Dendritic cell treated with granulocyte-macrophage colony-stimulating factor and Interleukin-4, amounts not matched to agents 40 ng/mL and 50 ng/mL, for 4 days (primary cell): ENCODE results near the gene KCNG3.
"Not testable (repeated sequence)": the region's sequence is repeated elsewhere in the genome, so short reads cannot be mapped to it uniquely, and the experiment has no call there.

ENCODE experiments used
- H3K27ac Mint-ChIP-seq: one replicate; pipeline ENCODE4 v1.8.0; 2022; ENCODE audit warnings: mild to moderate bottlenecking, mixed read lengths
- H3K27me3 Mint-ChIP-seq: one replicate; pipeline ENCODE4 v1.8.0; 2022; ENCODE audit warnings: mild to moderate bottlenecking, mixed read lengths
- H3K36me3 Mint-ChIP-seq: one replicate; pipeline ENCODE4 v1.8.0; 2022; ENCODE audit warnings: low read depth, mixed read lengths
- H3K4me1 Mint-ChIP-seq: one replicate; pipeline ENCODE4 v1.8.0; 2022; ENCODE audit warnings: low read depth, mixed read lengths
- H3K4me3 Mint-ChIP-seq: one replicate; pipeline ENCODE4 v1.8.0; 2022; ENCODE audit warnings: mild to moderate bottlenecking, moderate library complexity, mixed read lengths
- H3K9me3 Mint-ChIP-seq: one replicate; pipeline ENCODE4 v1.8.0; 2022; ENCODE audit warnings: mixed read lengths
- intact Hi-C: fragments of 100-400 bp; cut with micrococcal nuclease; formaldehyde crosslinking; loops from one replicate; pipeline ENCODE4 v1.15.0; 2022

The KCNG3 gene

DNA sequence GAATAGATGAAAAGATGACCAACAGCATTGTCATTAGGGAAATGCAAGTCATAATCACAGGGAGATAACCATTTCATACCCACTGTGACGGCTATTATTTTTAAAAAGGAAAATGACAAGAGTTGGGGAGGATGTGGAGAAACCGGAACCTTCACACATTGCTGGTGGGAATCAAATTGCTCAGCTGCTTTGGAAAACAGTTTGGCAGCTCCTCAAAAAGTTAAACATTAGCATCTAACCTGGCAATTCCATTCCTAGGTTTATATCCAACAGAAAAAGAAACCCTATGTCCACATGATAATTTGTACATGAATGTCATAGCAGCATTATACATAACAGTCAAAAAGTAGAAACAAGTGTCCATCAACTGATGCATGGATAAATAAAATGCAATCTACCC is 58.2 kb downstream of the KCNG3 start:
- Mint-ChIP-seq H3K9me3 (no peaks in the 10 kb centered on the region), H3K36me3 (no peaks in the 10 kb centered on the region), H3K27ac (no peak overlapping the region), H3K4me3 (no peak overlapping the region), H3K4me1 (no peaks in the 10 kb centered on the region), H3K27me3 (peaks cover 4% of the 10 kb centered on the region)
- intact Hi-C loops, result no loop called here

DNA sequence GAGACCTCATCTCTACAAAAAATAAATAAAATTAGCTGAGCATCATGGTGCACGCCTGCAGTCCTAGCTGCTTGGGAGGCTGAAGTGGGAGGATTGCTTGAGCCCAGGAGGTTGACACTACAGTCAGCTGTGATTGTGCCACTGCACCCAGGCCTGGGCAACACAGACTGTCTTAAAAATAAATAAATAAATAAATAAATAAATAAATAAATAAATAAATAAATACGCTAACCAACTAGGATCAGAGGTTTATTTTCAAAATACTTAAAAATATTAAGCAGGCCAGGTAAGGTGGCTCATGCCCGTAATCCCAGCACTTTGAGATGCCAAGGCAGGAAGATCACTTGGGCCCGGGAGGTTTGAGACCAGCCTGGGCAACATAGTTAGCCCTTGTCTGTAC is 63.6 kb downstream of the KCNG3 start:
- intact Hi-C loops, result no loop called here
- Mint-ChIP-seq H3K9me3 (no peaks in the 10 kb centered on the region), H3K27ac (no peak overlapping the region), H3K4me3 (no peak overlapping the region), H3K27me3 (peaks cover 4% of the 10 kb centered on the region), H3K4me1 (peaks cover 6% of the 10 kb centered on the region), H3K36me3 (no peaks in the 10 kb centered on the region)

DNA sequence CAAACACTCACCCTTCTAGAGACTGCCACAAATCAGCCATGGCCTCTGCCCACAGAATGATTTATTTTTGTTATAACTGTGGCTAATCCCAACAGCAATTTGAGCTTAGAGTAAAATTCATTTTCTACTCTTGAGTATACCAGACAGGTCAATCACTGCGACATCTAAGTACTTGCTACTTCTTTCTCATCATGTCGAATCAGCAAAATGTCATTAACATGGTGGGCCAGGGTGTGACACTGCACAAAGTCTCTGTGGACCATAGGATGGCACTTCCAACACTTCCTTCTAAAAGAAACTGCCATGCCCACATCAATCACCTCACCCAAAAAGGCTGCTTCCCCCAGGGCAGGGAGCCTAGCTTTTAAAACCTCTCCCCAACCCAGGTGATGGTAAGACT is 64.4 kb downstream of the KCNG3 start:
- intact Hi-C loops, result no loop called here
- Mint-ChIP-seq H3K27ac (no peak overlapping the region), H3K4me1 (peaks cover 6% of the 10 kb centered on the region), H3K36me3 (no peaks in the 10 kb centered on the region), H3K4me3 (no peak overlapping the region), H3K27me3 (peaks cover 2% of the 10 kb centered on the region), H3K9me3 (no peaks in the 10 kb centered on the region)

DNA sequence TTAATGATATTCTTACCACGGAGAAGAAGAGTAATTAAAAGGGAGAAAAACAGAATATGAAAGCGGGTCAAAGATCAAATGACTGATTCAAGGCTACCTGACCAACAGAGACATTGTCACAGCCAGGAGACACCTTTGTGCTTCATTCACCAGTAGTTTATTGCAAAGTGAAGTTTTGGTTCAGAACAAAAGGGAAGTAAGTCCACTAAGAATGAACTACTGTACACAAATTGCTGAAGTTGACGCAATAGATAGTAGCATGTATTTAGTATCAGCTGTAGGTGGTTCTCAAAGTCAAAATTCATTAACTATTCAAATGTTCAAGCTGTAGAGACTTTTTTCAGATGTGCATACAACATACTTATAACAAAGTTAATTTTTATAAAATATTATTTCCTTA is 68.1 kb downstream of the KCNG3 start:
- peaks cover 14% of the 10 kb centered on the region for H3K4me1 Mint-ChIP-seq
- H3K4me3 Mint-ChIP-seq, result no peak overlapping the region
- H3K36me3 Mint-ChIP-seq, result no peaks in the 10 kb centered on the region
- intact Hi-C loops, result no loop called here
- H3K9me3 Mint-ChIP-seq, result no peaks in the 10 kb centered on the region
- H3K27me3 Mint-ChIP-seq, result peaks cover 6% of the 10 kb centered on the region
- H3K27ac Mint-ChIP-seq, result no peak overlapping the region

DNA sequence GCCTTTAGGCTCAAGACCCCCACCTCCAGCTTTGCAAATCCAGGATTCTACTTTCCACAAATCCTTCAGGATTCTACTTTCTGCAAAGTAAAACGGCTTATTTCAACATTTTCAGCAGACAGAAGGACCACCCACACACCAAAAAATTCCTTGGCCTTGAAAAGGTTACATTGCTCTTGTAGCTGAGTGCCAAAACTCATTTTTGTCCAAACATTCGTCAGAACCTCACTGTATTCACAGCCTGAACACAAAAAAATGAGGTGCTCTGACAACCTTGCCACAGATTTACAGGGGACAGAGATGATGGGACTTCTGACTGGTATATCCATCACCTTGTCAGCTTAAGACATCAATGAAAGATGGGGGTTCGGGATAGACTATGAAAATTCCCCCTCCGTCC is 69.7 kb downstream of the KCNG3 start:
- intact Hi-C loops, result no loop called here
- Mint-ChIP-seq H3K27me3 (peaks cover 6% of the 10 kb centered on the region), H3K4me3 (no peak overlapping the region), H3K36me3 (no peaks in the 10 kb centered on the region), H3K4me1 (peaks cover 16% of the 10 kb centered on the region), H3K27ac (no peak overlapping the region), H3K9me3 (no peaks in the 10 kb centered on the region)

DNA sequence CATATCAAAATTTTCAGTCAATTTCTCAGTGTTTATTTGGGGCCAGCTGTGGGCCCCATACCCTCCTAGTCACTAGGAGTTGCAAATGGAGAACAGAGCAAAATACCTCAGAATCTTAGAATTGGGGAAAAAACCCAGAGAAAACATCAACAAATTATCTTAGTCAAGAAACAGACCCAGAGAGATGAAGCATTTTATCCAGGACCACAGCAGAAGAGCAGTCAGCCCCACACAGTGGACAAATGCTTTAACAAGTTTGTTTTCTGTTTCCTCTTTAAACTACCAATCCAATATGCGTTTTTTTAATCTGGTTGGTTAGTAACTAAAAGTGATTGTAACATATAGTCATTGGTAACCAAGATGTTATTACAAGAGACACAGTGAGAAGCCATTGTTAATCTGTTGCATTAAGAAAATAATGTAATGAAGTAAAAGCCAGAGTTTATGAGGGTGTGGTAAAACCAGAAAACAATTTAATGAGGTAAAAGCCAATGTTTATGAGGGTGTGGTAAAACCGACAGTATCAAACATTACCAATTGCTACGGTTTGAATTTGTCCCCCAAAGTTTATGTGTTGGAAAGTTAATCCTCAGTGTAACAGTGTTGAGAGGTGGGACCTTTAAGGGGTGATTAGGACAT is 72.1 kb downstream of the KCNG3 start:
- H3K27ac Mint-ChIP-seq, result no peak overlapping the region
- H3K27me3 Mint-ChIP-seq, result peaks cover 6% of the 10 kb centered on the region
- H3K36me3 Mint-ChIP-seq, result no peaks in the 10 kb centered on the region
- no peaks in the 10 kb centered on the region for H3K9me3 Mint-ChIP-seq
- H3K4me1 Mint-ChIP-seq, result peaks cover 16% of the 10 kb centered on the region
- no peak overlapping the region for H3K4me3 Mint-ChIP-seq
- intact Hi-C loops, result no loop called here

DNA sequence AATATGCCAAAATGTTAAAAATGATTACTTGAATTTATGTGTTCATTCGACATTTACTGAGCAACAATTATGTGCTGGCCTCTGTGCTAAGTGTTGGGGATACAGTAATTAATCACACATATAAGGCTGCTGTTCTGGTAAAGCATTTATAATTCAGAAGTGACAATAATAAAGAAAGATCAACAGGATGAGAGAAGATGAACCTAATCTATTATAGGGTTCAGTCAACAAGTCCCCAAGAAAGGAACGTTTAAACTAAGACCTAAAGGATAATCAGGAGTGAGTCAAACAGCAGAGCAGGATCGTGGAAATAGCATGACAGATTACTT is 72.7 kb downstream of the KCNG3 start:
- Mint-ChIP-seq H3K27me3 (peaks cover 6% of the 10 kb centered on the region), H3K27ac (no peak overlapping the region), H3K4me3 (no peak overlapping the region), H3K4me1 (peaks cover 16% of the 10 kb centered on the region), H3K9me3 (peaks cover 2% of the 10 kb centered on the region), H3K36me3 (no peaks in the 10 kb centered on the region)
- intact Hi-C loops, result no loop called here

DNA sequence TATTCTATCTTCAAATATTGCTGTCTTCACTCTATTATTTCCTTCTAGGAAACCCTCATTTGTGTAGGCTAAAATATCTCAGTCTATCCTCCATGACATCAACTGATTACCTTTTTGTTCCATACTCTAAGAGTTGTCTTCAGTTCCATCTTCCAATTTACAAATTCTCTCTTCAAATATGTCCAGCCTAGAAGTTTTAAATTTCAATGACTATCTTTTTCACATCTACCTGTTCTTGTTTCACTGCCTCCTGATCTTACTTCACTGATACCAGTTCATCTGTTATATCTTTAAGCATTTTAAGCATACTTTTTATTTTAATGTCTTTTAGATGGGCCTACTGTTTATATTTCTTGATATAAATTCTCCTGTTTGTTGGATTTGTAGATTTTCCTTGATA is 79.1 kb downstream of the KCNG3 start:
- H3K9me3 Mint-ChIP-seq, result peaks cover 30% of the 10 kb centered on the region
- no peak overlapping the region for H3K4me3 Mint-ChIP-seq
- no peaks in the 10 kb centered on the region for H3K4me1 Mint-ChIP-seq
- H3K27ac Mint-ChIP-seq, result no peak overlapping the region
- H3K36me3 Mint-ChIP-seq, result no peaks in the 10 kb centered on the region
- intact Hi-C loops, result no loop called here
- H3K27me3 Mint-ChIP-seq, result no peaks in the 10 kb centered on the region

DNA sequence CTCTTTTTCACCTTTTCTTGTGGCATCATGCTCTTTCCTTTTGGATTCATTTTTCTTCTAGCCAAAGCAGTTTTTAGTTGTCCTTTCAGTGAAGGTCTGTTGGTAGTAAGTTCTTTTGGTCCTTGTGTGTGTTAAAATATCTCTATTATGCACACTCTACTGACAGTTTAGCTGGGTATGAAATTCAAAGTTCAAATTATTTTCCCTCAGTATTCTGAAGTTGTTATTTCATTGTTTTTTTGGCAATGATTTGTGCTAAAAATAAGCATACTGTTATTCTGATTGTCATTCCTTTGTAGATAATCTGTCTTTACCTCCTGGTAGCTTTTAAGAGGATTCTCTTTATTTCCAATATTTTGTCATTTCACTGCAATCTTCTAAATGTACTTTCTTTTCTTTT is 79.6 kb downstream of the KCNG3 start:
- H3K9me3 Mint-ChIP-seq, result peaks cover 30% of the 10 kb centered on the region
- no peaks in the 10 kb centered on the region for H3K4me1 Mint-ChIP-seq
- no peak overlapping the region for H3K27ac Mint-ChIP-seq
- H3K36me3 Mint-ChIP-seq, result no peaks in the 10 kb centered on the region
- no peak overlapping the region for H3K4me3 Mint-ChIP-seq
- H3K27me3 Mint-ChIP-seq, result no peaks in the 10 kb centered on the region
- intact Hi-C loops, result no loop called here

DNA sequence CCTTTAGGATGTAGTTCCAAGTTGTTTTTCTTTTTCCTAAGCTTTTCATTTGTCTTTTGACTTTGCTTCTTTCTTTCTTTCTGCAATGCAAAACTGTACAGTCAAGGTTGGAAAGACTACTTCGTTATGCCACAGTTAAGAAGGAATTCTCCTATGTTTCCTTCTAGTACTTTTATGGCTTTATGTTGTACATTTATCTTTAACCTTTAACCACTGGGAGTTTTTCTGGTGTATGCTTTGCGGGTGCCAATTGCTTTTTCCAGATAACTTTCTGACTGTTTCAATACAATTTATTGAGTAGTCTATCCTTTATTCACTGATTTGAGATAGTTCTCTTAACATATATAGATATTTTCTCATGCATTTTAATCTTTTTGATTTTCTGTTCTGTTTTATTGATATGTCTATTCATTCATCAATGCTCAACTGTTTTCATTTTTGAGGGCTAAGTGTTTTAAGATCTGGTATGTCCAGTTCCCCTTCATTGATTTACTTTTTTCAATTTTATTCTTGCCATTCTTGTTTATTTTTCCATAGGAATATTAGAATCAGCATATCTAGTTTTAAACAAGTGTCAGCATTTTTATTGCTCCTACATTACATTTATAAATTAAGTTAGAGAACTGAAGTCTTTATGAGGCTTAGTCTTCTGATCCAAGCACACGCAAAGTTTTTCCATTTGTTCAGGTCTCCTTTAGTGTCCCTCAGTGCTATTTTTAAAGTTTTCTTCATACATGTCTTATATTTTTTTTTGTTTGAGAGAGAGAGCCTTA is 82.9 kb downstream of the KCNG3 start:
- no peaks in the 10 kb centered on the region for H3K36me3 Mint-ChIP-seq
- no peaks in the 10 kb centered on the region for H3K4me1 Mint-ChIP-seq
- no peak overlapping the region for H3K27ac Mint-ChIP-seq
- no peaks in the 10 kb centered on the region for H3K27me3 Mint-ChIP-seq
- peaks cover 27% of the 10 kb centered on the region for H3K9me3 Mint-ChIP-seq
- intact Hi-C loops, result no loop called here
- H3K4me3 Mint-ChIP-seq, result no peak overlapping the region

DNA sequence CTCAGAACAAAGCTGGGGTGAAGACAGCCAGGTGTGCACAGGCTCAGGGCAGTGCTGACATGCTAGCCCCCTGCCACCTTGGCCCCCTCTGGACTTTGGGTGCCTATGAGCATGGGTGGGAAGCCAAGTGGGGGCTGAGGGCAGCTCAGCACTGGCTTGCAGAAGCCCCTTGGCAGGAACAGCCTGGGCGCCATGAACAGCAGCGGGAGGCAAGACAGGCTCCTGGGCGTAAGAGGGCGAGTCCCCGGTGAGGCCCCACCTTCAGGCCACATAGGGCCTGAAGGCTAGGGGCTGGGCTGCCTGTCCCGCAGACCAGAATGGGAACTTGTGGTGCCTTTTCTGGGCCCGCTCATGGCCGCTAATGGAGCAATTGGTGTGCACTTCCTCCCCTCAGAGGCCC is 85.8 kb downstream of the KCNG3 start:
- Mint-ChIP-seq H3K9me3 (no peaks in the 10 kb centered on the region), H3K36me3 (no peaks in the 10 kb centered on the region), H3K4me1 (no peaks in the 10 kb centered on the region), H3K4me3 (no peak overlapping the region), H3K27me3 (no peaks in the 10 kb centered on the region), H3K27ac (no peak overlapping the region)
- intact Hi-C loops, result no loop called here

DNA sequence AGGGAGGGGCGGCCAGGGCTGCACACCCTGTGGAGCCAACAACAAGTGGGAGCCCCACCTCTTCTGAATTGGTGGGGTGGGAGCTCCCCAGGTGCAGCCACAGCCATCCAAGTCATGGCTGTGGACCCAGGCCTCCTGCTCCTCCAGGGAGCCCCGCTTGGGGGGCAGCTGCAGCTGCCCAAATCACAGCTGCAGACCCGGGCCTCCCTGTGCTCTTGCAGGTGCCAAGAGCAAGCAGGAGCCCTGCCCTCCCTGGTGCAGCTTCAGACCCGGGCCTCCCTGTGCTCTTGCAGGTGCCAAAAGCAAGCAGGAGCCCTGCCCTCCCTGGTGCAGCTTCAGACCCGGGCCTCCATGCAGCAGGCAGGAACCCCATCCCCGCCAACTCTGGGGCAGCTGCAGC is 86.3 kb downstream of the KCNG3 start:
- Mint-ChIP-seq H3K27ac (no peak overlapping the region), H3K36me3 (no peaks in the 10 kb centered on the region), H3K4me3 (no peak overlapping the region), H3K9me3 (no peaks in the 10 kb centered on the region), H3K4me1 (no peaks in the 10 kb centered on the region), H3K27me3 (no peaks in the 10 kb centered on the region)
- intact Hi-C loops, result no loop called here

DNA sequence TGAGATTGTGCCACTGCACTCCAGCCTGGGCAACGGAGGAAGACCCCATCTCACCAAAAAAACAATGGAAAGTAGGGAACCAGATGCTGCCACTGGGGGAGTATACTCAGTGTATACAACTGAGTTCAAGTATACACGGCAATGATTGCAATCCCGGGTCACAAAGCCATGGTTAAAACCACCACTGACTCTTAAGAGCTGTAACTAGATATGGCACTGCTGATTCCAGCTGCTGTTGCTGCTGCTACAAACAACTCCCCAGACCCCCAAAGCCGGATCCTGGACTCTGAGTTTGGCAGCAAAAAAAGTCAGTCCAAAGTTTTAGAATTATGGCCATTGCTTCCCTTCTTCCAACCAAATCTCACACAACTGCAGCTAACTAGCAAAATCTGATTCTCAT is 89.1 kb downstream of the KCNG3 start:
- H3K4me1 Mint-ChIP-seq, result no peaks in the 10 kb centered on the region
- H3K9me3 Mint-ChIP-seq, result no peaks in the 10 kb centered on the region
- H3K36me3 Mint-ChIP-seq, result no peaks in the 10 kb centered on the region
- H3K27me3 Mint-ChIP-seq, result no peaks in the 10 kb centered on the region
- H3K4me3 Mint-ChIP-seq, result no peak overlapping the region
- intact Hi-C loops, result no loop called here
- no peak overlapping the region for H3K27ac Mint-ChIP-seq

DNA sequence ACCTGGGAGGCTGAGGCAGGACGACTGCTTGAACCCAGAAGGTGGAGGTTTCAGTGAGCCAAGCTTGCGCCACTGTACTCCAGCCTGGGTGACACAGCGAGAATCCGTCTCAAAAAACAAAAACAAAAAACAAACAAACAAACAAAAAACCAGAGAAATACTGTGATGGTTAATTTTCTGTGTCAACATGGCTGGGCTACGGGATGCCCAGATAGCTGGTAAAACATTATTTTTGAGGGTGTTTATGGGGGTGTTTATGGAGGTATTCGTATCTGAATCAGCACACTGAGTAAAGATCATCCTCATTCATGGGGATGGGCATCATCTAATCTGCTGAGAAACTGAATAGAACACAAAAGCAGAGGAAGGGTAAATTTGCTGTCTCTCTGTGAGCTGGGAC is 92.0 kb downstream of the KCNG3 start:
- H3K27ac Mint-ChIP-seq, result no peak overlapping the region
- no peak overlapping the region for H3K4me3 Mint-ChIP-seq
- no peaks in the 10 kb centered on the region for H3K4me1 Mint-ChIP-seq
- H3K27me3 Mint-ChIP-seq, result peaks cover 8% of the 10 kb centered on the region
- intact Hi-C loops, result no loop called here
- H3K36me3 Mint-ChIP-seq, result no peaks in the 10 kb centered on the region
- no peaks in the 10 kb centered on the region for H3K9me3 Mint-ChIP-seq

DNA sequence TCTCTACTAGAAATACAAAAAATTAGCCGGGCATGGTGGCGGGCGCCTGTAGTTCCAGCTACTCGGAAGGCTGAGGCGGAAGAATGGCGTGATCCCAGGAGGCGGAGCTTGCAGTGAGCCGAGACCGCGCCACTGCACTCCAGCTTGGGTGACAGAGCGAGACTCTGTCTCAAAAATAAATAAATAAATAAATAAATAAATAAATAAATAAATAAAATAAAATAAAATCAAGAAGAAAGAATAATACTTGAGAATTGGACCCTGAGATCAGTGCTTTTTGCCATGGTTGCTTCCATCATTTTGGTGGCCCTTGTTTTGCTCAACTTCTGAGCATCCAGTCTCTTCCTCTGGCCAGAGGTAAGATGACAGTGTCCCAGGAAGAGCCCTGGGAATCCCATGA is 95.7 kb downstream of the KCNG3 start:
- intact Hi-C loops, H3K36me3 Mint-ChIP-seq, H3K27ac Mint-ChIP-seq, H3K4me1 Mint-ChIP-seq, H3K27me3 Mint-ChIP-seq, H3K9me3 Mint-ChIP-seq, H3K4me3 Mint-ChIP-seq: not testable (repeated sequence)
